Upper lobe of left lung (tissue), 6 donors: Measurements from ENCODE around the gene TMEM109. TPM values are rescaled to one million over a fixed set of nuclear protein-coding genes. Genes with fewer than 3 reads are reported as not detected.
A peak's percentile ranks its signal among the peaks of the same experiment; 100 is the strongest.

Experiments used
- ATAC-seq, 2 donors: fragments of 200-7000 bp; cut with Tn5 transposase; one replicate each; pipeline ENCODE4 v1.9.1; 2022; ENCODE audit warnings: mild to moderate bottlenecking in 2 of 2, moderate library complexity in 2 of 2; ENCODE audit not compliant: low FRiP score in 2 of 2
- DNase-seq, 2 donors: peaks; one replicate each; pipeline ENCODE4 v3.0.0-alpha.2; 2019 to 2020
- H3K27ac ChIP-seq, 4 donors: fragments of 200-600 bp; sonication (generic); one replicate each; pipeline ENCODE4 v1.5.1; 2016 to 2019
- H3K27me3 ChIP-seq, 4 donors: fragments of 200-600 bp; sonication (generic); one replicate each; pipeline ENCODE4 v1.5.1; 2017 to 2019
- H3K36me3 ChIP-seq, 4 donors: fragments of 200-600 bp; sonication (generic); one replicate each; pipeline ENCODE4 v1.5.1; 2016 to 2019
- H3K4me1 ChIP-seq, 4 donors: fragments of 200-600 bp; sonication (generic); one replicate each; pipeline ENCODE4 v1.5.1; 2018 to 2019
- H3K4me3 ChIP-seq, 4 donors: fragments of 200-600 bp; sonication (generic); one replicate each; pipeline ENCODE4 v1.5.1; 2017 to 2019; ENCODE audit warnings: mild to moderate bottlenecking in 2 of 4, moderate library complexity in 1 of 4
- H3K9me3 ChIP-seq, 4 donors: fragments of 200-600 bp; sonication (generic); one replicate each; pipeline ENCODE4 v1.5.1; 2018 to 2019
- EP300 ChIP-seq, 4 donors: sonication (generic); formaldehyde crosslinking; IDR thresholded peaks; one replicate each; pipeline ENCODE4 v1.5.1; 2017; ENCODE audit warnings: antibody characterized with exemption in 4 of 4, control low read depth in 2 of 4
- POLR2A ChIP-seq, 4 donors: fragments of 450-650 bp; IDR thresholded peaks; one replicate each; pipeline ENCODE4 v1.5.1; 2016 to 2017; ENCODE audit warnings: antibody characterized with exemption in 4 of 4, mild to moderate bottlenecking in 2 of 4
- POLR2AphosphoS5 ChIP-seq, 2 donors: sonication (generic); formaldehyde crosslinking; IDR thresholded peaks; one replicate each; pipeline ENCODE4 v1.5.1; 2017; ENCODE audit warnings: antibody characterized with exemption in 2 of 2
- WGBS, 2 donors: methylation state at CpG; one replicate each; pipeline ENCODE4 v1.1.5; 2017 to 2018; 5-methylcytosine and 5-hydroxymethylcytosine counted together
- total RNA-seq, 6 donors: library from RNA; depleted of rRNA in 4 of 6; stranded (reverse); fragments of >200 nt in 4 of 6; gene quantifications; one replicate each; pipeline versions ENCODE4 v1.1.0 to v1.2.1, GENCODE V29; 2016 to 2021
- TF ChIP-seq, protein P1 (sequence below), 6 experiments: fragments of 450-650 bp in 4 of 6; fragments of 200-600 bp in 2 of 6; sonication (generic) in 2 of 6; IDR thresholded peaks; one replicate each; pipeline ENCODE4 v1.5.1; 2016 to 2019; ENCODE audit warnings: antibody characterized with exemption in 6 of 6
- donor health status: DM: no; HTN: no; CAD: no; lungs with moderate emphysema.
- donor health status: DM: no; HTN: yes; CAD: no; lungs with severe emphysema.

TMEM109 gene
- total RNA-seq, 6 donors from 2014 or later: 27.2 to 153 (median 129) TPM

DNA sequence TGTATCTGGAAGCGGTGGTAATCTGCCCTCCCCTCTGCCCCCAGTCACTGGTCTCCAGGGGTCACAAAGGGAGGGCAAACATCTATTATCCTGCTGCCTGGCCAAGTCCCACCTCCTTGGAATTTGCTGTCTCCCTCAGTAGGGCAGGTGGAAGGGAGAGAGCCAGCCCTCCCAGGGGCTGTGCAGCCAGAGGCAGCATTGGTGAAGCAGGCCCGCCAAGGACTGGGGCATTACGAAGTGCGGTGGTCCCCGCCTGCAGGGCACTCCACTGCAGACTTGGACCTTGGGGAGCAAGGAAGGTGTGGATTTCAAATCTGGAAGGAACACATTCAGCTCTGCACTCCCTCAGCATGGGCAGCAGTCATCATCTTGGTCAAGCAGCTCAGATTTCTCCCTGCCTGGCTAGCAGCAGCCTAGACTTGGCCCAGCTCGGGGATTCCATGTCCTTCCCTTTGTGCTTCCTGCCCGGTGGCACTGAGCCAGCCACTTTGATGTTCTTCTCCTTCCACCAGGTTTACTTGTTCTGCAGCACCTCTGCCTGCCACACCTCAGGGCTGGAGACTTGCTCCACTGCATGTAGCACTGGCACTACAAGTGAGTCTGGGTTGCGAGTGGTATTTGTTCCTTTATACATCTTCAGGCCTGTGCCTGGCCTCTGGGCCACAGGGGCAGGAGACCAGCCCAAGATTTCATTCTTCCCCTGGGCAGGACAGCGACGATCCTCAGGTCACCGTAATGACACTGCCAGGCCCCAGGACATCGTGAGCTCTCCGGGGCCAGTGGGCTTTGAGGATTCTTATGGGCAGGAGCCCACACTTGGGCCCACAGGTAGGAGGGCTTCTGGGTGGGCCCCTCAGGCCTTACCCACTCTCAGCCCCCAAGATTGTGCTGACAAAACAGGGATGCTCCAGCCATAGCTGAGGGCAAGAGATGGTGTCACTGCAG, 39.3 kb upstream of the TMEM109 start:
- TF ChIP-seq, protein P1, sequence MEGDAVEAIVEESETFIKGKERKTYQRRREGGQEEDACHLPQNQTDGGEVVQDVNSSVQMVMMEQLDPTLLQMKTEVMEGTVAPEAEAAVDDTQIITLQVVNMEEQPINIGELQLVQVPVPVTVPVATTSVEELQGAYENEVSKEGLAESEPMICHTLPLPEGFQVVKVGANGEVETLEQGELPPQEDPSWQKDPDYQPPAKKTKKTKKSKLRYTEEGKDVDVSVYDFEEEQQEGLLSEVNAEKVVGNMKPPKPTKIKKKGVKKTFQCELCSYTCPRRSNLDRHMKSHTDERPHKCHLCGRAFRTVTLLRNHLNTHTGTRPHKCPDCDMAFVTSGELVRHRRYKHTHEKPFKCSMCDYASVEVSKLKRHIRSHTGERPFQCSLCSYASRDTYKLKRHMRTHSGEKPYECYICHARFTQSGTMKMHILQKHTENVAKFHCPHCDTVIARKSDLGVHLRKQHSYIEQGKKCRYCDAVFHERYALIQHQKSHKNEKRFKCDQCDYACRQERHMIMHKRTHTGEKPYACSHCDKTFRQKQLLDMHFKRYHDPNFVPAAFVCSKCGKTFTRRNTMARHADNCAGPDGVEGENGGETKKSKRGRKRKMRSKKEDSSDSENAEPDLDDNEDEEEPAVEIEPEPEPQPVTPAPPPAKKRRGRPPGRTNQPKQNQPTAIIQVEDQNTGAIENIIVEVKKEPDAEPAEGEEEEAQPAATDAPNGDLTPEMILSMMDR (IDR thresholded peaks at IDR 0.05): no peak
- no peak for TF ChIP-seq POLR2A (IDR thresholded peaks at IDR 0.05)
- TF ChIP-seq EP300 (IDR thresholded peaks at IDR 0.05): no peak
- TF ChIP-seq POLR2AphosphoS5 (IDR thresholded peaks at IDR 0.05): no peak
- 93 to 95% methylated on average over 11 to 13 of the region's 13 CpGs for WGBS, 2 donors
- H3K4me1 ChIP-seq: peaks cover 0 to 22% (median 9%) of the 10 kb centered on the region in 4 donors
- DNase-seq (peak in 1 of 2 donors; percentile 17), ATAC-seq (no peak)
- peaks cover 0 to 9% (median under 1%) of the 10 kb centered on the region in 4 donors for H3K36me3 ChIP-seq
- no peaks in the 10 kb centered on the region for H3K9me3 ChIP-seq
- no peak overlapping the region for H3K27ac ChIP-seq
- H3K27me3 ChIP-seq: no peaks in the 10 kb centered on the region
- H3K4me3 ChIP-seq: no peak overlapping the region

GRCh38 chr11:60875366-60876167, 38.4 kb upstream of the TMEM109 start:
- no peaks in the 10 kb centered on the region for H3K27me3 ChIP-seq
- peaks cover 0 to 13% (median 5%) of the 10 kb centered on the region in 4 donors for H3K36me3 ChIP-seq
- ATAC-seq (no peak), DNase-seq (no peak)
- H3K4me3 ChIP-seq: no peak overlapping the region
- 78 to 88% methylated on average over 7 of the region's 7 CpGs for WGBS, 2 donors
- H3K4me1 ChIP-seq: peaks cover 0 to 22% (median 9%) of the 10 kb centered on the region in 4 donors
- no peaks in the 10 kb centered on the region for H3K9me3 ChIP-seq
- H3K27ac ChIP-seq: no peak overlapping the region
- TF ChIP-seq POLR2A (IDR thresholded peaks at IDR 0.05) (no peak), EP300 (IDR thresholded peaks at IDR 0.05) (no peak), POLR2AphosphoS5 (IDR thresholded peaks at IDR 0.05) (no peak)
- TF ChIP-seq, protein P1 (IDR thresholded peaks at IDR 0.05): no peak

GRCh38 chr11:60876168-60876485, 37.8 kb upstream of the TMEM109 start:
- no peak for TF ChIP-seq EP300 (IDR thresholded peaks at IDR 0.05)
- no peak for TF ChIP-seq POLR2A (IDR thresholded peaks at IDR 0.05)
- TF ChIP-seq, protein P1 (IDR thresholded peaks at IDR 0.05): no peak
- no peak for TF ChIP-seq POLR2AphosphoS5 (IDR thresholded peaks at IDR 0.05)
- 100% methylated on average over 2 of the region's 2 CpGs; no CpG with 5 or more reads in 1 of the 2 donors for WGBS, 2 donors
- Histone ChIP-seq H3K27ac (no peak overlapping the region), H3K27me3 (no peaks in the 10 kb centered on the region), H3K9me3 (no peaks in the 10 kb centered on the region), H3K36me3 (peaks cover 0 to 16% (median 5%) of the 10 kb centered on the region in 4 donors), H3K4me3 (no peak overlapping the region), H3K4me1 (peaks cover 0 to 22% (median 8%) of the 10 kb centered on the region in 4 donors)
- ATAC-seq (no peak), DNase-seq (no peak)

DNA sequence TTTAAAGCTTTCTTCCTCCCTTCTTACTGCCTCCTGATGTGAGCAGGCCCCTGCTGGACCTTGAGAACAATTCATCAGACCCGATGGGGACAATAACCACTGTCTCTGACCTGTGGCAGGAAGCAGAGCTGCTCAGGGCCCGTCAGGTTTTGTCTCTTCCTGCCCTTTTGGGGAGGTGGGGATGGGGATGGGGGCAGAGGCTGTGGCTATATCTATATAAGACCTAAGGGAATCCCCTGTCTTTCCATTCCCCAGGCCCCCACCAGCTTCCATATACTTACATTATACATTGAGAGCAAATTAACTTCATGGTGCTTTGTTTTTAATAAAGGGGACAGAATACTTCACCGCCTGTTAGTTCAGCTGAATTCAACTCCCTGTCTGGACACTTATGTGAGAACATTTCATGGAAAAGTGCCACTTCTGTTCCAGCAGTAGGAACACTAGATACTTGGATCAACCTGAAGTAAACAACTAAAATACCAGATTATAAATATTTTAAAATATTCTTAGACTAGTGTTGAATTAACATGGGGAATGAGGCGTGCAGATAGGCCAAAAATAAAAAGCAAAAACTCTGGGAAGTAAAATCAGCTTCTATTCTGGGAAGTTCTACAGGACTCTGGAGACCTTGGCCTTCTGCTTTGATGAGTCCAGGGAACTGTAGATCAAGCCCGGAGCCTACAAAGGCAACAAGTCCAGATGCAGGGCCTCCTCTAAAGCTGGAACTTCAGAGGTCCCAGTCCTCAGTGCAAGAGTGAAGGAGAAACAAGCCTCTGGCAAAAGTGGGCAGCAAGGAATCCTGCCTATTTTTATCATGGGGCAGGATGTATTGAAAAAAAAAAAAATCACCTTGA, 35.5 kb upstream of the TMEM109 start:
- no peak for DNase-seq
- 70 to 74% methylated on average over 5 of the region's 5 CpGs for WGBS, 2 donors
- Histone ChIP-seq H3K27ac (no peak overlapping the region), H3K4me1 (peaks cover 0 to under 1% (median 0%) of the 10 kb centered on the region in 4 donors), H3K4me3 (no peak overlapping the region), H3K27me3 (no peaks in the 10 kb centered on the region), H3K36me3 (peaks cover 0 to 21% (median 5%) of the 10 kb centered on the region in 4 donors), H3K9me3 (no peaks in the 10 kb centered on the region)
- peak in 1 of 2 donors; percentile 51 for ATAC-seq
- no peak for TF ChIP-seq EP300 (IDR thresholded peaks at IDR 0.05)
- TF ChIP-seq, protein P1 (IDR thresholded peaks at IDR 0.05): no peak
- no peak for TF ChIP-seq POLR2A (IDR thresholded peaks at IDR 0.05)
